ENCODE results near the gene LRRC8C. TPM values are rescaled to one million over a fixed set of nuclear protein-coding genes. Genes with fewer than 3 reads are reported as not detected.
"Not testable (repeated sequence)": the region's sequence is repeated elsewhere in the genome, so short reads cannot be mapped to it uniquely, and the experiment has no call there.

The LRRC8C gene
- polyA plus RNA-seq, 1 donor = 6.8 TPM

DNA sequence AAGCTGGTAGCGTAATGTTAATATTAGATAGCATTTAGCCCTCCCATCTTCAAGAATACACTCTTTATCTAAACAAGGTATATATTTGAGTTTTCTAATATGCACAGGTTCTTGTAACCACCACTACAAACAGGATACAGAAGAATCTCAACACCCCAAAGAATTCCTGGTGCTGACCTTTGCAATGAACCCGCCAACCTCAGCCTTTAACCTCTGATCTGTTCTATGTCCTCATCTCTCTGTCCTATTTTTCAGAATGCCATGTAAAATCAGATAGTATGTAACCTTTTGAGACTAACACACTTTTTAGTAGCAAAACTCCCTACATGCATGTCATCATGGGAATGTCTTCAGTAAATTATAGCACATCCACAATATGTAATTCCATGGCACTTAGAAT, 71.1 kb downstream of the LRRC8C start:
- no peak for DNase-seq

DNA sequence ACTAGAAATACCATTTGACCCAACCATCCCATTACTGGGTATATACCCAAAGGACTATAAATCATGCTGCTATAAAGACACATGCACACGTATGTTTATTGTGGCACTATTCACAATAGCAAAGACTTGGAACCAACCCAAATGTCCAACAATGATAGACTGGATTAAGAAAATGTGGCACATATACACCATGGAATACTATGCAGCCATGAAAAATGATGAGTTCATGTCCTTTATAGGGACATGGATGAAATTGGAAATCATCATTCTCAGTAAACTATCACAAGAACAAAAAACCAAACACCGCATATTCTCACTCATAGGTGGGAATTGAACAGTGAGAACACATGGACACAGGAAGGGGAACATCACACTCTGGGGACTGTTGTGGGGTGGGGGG, 72.0 kb downstream of the LRRC8C start:
- DNase-seq = not testable (repeated sequence)

DNA sequence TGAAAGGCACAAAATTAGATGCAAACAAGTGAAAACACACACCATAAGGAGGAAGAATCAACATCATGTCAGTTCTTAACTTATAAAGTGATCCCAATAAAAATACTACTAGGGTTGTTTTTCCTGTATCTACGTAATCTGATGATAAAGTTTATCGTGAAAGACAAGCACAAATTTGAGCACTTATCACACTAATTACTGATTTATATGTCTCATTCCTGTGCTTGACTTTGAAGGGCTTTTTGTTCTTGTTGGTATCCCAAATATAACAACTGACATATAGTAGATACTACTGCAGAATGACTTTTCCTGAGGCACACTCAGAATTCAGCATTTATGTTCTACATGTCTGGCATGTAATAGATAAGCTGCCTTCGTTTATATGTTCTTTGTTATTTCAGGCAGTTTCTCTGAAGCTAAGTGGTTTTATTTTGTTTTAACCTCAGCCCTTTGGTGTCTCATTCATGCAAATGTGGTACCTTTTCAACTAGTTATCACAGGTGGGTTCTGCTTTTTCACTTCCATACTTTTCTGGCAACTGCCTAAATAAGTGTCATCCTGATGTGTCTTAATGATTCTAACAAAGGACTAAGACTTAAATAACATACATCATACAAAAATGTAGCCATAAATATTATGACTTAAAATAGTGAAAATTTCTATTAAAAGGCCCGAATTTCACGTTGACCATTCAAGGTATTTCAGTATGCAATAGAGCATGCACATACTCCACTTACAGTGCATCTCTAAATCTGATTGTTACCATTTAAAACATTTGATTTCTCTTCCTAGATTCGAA, 73.2 kb downstream of the LRRC8C start:
- DNase-seq = no peak

DNA sequence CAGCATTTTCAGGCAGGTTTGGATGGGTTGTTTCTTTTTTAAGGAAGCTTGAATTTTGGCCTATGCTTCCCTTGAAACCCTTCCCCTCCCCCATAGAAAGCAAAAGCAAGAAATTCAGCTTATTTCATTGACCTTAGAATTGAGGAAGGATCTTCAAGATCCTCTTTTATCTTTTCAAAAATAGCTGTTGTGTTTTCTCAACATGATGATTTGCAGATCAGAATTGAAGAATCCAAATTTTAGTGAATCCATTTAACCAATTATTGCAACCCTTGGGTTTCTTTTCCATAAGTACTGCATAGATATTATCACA, 73.7 kb downstream of the LRRC8C start:
- DNase-seq = no peak

DNA sequence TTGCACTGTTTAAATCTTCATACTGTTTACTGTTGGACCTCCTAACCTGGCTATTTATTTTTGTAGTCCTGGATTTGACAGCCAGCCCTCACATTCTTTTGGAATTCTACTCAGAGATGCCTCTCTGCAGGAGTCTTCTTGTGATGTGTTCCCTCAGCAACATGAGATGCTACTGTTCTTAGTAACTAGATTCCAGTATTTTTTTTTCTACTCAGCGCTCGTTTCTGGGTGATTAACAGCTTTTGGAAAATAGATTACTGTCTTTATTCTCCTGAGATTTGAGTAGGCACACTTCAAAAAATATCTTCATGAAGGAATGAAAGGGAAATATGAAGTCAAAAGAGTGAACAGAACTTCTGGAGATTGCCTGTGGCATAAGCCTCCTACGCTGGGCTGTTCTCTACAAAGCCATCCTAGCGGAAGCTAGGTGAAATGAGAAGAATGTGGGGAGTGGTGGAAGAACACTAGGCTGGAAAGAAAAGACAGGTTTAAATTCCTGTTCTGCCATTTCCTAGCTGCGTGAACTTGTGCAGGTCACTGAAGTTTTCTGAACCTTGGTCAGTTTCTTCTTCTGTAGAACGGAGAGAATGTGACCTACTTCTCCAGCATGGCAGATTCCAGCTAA, 75.9 kb downstream of the LRRC8C start:
- no peak for DNase-seq

DNA sequence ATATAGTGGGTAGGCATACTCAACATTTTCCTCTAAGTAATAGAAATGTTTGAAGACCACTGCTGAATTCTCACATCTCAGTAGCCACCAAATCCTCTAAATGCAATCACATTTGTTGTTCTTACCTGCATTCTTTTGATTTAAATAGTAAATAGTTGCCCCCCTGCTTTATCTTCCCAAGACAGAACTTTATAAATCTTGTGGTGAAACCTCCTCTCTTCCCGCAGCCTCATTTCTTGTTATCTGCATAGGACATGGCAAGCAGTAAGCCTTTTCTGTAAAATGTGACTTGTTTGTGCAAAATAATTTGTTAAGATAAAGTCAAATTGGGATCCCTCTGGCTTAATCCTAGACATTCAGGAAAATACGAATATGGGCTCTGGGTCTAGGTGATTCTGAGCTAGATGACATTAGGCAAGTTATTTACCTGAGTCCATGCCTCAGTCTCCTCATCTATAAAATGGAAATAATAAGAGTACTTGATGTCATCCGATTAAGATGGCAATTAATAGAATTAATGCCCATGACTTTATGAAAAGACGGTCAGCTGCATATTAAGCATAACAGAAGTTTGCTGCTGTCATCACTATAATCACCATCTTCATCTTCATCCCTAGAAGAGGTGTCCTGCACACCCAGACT, 77.7 kb downstream of the LRRC8C start:
- no peak for DNase-seq

DNA sequence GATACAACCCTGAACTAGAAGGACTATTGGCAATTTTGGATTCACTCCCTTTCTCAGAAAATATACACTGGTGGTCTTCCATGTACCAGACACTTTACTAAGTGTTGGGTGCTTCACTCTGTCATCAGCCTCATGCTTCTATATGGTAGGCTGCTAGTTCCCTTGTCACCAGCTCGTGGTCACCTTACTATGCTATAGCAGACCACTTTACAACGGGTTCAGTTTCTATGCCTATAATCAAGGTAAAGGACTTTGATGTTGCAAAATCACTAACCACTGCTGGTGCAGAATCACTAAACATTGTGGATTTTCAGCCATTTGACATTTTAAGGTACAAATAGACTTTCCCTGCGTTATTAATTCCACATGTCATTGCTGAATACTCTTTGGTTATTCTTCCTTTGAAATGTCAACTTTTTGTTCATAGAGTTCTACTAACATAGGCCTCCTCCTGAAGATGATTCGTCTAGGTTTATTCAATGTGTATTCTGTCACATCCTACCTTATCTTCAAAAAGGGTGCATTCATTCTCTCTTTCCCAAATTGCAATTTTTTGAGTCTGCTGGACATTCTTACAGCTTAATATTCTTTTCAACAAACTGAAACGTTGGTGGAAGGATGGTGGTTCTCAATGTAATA, 78.3 kb downstream of the LRRC8C start:
- no peak for DNase-seq

DNA sequence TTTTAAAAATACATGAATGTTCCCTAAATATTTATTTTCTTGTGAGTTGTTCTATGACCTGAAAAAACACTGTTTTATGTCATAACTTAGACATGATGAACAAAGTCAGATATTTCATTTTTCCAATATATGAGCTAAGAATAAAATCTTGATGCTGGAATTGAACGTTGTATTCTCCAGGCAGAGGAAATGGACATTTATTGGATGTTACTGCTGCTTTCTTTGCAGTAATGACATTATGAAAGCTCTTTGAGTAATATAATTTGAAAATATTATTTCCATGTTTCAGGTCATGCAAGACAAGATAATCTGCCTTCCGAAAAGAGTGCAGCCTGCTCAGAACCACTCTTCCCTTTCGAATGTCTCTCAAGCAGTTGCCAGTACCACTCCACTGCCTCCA, 79.5 kb downstream of the LRRC8C start:
- no peak for DNase-seq

DNA sequence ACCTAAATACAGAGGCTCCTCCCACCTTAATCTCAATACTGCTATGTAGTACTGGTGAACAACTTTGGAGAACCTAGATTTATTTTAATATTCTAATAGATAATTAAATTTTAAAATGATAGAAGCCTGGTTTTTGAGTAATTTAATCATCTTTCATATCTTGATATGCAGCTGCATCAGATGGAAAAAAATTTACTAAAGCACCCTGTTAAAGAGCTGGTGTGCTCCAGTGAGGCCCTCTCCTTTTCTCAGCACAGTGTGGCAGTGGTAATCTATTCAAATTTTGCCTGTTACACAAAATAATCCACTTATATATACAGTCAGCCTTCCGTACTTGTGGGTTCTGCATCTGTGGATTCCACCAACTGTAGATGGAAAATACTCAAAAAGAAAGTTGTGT, 82.8 kb downstream of the LRRC8C start:
- DNase-seq = no peak

DNA sequence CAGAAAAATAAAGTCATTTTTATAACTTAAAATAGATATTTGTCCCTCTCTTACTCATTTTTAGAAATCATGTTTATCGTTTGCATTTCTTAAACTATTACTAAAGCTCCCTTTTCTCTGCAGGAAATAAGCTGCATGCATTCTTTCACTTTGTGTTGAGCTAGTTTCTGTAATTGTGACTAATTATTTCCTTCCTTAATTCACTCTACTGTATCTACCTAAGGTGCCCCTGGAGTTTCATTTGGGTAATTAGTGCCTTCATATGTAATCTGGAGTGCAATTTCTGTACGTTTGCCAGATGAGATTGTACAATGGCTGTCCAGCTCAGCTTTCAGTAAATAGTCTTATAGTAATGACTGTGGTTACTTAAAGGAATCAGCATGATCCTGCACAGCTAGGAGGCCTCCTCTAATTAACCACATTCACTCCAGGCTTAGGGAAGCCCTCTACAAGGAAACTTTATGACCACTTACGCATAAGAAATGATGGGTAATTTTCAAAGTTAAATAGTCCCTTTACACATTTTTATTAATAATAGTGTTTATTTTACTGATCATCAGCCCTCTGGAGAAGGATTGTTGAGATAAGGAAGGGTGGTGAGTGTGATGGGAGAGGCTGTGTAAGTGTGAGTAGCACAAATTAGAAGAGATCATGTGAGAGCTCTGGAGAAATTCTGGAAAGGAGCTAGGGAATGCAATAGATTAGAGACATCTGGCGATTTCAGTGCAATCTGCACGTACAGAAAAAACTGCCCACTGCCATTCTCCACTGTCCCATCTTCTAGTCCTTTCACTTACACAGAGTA, 86.8 kb downstream of the LRRC8C start:
- DNase-seq = no peak

DNA sequence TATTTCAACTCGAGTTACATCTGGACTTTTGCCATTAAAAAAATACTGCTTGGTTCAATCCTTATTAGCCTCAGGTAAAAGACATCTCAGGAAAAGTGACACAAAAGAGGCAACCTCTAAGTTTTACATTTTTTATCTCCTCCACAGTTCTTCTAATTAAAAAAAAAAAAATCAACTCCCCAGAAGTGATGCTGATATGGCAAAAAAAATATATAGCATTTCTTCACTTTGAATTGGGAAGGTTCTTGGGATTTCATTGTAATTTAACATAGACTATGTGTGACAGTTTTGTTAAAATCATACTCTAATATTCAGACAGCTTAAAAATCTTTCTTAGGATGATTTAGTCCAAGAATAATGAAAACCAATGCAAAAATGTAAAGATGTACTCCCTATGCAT, 87.9 kb downstream of the LRRC8C start:
- DNase-seq = no peak

DNA sequence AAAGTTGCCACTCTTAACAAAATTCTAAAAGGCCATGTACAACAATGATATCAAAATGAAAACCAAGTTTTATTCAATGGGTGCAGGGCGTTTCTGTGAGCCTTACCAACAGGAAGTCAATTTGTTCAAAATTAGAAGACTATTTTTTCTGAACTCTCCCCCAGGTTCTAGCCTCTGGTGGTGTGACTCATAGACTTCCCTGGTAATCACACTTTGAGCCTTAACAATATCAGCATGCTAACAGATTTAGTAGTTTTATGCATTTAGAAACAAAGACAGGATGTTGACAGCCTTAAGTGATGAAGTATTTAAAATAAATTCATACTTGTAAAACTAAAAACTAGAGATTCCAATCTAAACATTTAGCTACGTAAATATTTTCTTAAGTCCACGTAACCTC, 88.4 kb downstream of the LRRC8C start:
- no peak for DNase-seq

DNA sequence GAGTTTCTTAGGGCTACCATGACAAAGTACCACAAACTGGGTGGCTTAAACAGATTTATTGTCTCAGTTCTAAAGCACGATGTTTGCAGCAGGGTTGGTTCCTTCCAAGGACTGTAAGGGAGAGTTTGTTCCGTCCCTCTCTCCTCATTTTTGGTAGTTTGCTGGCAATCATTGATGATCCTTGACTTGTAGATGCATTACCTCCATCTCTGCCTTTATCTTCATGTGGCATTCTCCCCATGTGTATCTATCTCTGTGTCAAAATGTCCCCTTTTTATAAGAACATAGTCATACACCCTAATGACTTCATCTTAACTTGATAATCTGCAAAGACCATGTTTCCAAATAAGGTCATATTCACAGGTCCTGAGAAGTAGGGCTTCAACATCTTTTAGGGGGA, 90.2 kb downstream of the LRRC8C start:
- DNase-seq = no peak

DNA sequence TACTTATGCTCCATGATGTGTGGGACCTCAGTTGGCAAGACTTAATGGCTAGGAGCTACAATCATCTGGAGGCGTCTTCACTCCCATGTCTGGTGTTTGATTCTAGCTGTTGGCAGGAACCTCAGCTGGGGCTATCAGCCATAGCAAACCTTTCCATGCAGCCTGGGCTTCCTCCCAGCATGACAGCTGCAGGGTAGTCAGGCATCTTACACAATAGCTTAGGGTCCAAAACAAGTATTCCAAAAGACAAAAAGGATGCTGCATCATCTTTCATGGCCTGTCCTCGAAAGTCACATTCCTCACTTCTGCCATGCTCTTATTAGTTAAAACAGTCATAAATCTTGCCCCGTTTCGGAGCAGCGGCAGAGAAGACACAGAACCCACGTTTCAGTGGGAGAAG, 90.9 kb downstream of the LRRC8C start:
- DNase-seq = no peak

DNA sequence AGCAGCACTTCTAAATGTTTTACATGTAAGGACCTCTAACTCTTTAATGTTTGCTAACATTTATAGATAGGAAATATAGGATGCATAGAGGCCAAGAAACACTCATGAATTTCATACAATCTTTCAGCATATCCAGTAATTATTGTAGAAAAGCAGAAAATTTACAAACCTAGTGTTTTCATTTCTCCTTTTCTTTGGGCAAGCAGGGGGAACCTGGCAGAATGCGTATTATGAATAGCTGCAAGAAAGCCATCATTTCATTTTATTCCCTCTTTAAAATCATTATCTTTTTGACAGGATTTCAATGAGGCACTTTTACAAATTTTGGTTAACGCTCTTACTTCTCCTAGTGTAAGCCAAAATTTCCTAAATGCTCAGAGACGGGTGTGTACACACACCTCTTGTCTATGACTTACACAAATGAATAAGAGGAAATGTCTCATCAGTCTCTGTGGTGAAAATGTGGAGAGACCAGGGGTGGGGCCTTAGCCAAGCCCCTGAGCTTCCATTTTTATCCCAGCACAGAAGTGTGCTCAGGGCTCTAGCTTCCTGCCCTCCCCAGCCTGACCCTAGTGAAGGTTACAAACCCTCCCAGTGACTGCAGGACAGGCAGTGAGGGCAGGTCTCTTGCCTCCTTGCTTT, 91.6 kb downstream of the LRRC8C start:
- DNase-seq = no peak

DNA sequence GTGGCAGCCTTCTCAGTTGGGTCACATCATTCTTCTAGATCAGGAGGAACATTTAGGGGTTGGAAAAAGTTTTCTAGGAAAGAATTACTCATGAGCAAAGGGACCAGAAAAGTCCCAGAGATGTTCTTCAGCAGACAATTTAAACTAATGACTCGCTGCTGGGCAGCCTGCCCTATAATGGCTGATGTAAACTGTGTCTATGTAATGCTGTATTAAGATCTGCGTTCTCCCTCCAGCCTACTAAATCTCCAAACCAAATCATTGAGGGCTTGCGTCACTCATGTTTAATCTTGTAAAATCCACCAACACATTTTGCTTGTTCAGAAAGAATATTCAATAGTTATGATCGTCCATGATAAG, 92.1 kb downstream of the LRRC8C start:
- DNase-seq = no peak

DNA sequence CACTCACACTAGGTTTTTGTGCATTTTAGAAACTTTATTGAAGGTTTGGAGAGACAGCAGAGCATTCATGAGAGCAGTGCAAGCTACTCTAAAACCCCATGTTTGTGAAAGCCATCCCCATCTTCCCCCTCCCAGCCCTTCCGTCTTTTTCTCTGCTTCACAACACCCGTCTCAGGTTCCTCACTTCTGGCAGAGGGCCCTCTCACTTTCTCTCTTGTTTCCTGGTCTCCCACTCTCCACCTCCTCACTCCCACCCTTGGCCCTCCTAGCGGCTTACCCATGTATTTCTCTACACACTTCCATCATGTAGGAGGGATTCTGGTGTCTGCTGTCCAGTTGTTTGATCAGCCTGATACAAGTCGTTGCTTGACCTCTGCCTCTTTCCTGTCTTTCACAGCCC, 92.7 kb downstream of the LRRC8C start:
- no peak for DNase-seq

DNA sequence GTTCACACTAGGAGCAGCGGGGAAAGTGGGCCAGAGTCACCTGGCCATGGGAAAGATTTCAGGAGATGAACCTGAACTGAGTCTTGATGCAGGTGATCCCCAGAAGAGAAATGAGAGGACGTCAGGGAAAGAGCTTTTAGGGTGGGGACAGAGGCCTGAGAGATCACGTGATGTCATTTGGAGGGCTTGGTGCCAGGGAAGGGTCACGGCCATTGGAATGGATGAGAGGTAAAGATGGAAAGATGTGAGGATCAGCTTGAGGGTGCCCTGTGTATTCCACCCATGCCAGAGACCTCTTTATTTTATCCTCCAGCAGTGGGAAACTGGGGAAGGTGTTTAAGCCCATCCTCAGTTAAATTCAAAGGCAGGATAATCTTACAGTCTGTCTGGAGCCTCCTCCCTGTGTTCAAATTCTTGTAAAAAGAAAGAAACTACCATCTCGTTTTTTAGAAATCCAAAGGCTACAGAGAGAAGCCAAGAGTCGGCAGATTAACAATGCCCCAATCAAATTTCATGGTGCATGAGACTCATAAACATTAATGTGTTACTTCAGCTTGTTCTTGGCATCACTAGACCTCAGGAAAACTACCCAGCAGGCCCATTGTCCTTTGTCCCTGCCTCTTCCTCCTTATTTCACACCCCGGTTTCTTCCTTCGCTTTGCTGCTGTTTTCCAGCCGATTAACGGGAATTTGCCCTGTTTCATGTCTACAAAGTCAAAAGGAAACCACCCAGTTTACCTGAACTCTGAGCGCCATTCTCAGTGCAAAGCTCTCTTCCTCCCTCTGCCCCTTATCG, 94.8 kb downstream of the LRRC8C start:
- no peak for DNase-seq

DNA sequence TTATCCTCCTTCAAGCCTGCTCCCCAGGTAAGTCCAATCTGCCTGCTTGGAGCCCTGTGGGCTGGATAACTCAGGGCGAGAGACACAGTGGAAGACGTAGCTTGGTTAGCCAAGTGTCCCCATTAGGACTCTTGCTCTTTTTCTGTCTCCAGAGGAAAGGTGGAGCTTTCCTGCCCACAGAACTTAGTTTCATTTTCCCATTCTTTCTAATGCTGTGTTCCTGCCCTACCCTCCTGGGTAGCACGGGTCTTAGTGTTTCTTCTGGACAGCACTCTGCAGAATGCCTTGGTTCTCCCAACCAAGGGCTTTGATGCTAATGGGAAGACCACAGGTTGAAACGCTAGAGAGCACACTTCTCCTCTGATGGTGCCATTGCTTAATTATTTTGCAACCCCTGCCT, 95.5 kb downstream of the LRRC8C start:
- no peak for DNase-seq

DNA sequence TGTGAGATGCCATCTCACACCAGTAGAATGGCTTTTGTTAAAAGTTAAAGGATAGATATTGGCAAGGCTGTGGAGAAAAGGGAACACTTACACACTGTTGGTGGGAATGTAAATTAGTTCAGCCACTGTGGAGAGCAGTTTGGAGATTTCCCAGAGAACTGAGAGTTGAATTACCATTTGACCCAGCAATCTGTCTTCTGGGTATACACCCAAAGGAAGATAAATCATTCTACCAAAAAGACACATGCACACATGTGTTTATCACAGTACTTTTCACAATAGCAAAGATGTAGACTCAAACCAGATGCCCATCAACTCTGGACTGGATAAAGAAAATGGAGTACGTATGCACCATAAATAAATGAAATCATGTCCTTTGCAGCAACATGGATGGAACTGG, 99.3 kb downstream of the LRRC8C start:
- DNase-seq = no peak

DNA sequence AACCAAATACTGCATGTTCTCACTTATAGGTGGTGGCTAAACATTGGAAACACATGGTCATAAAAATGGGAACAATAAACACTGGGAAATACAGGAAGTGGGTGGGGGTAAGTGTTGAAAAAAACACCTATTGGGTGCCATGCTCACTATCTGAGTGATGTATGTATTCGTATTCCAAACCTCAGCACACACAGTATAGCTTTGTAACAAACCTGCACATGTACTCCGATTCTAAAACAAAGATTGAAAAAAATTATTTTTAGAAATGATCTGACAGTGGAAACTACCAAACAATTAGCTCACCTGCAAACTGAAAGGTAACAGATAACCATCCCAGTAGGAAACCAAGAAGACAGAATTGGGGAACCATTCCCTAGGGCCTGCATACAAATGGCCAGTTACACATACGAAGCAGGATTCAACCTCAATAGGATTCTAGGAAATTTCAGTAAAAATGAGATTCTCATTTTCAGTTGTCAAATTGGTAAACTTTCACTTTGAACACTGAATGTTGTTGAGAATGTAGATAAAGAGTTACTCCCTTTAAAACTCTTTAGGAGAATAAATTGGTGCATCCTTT, 99.8 kb downstream of the LRRC8C start:
- no peak for DNase-seq
